ENCODE measurements around the gene SESN2.

Gene SESN2

GRCh38 chr1:28282426-28283407 is 23.4 kb downstream of the SESN2 start:
- DNase-seq (ENCODE audit: low read depth in 2 of 2): no peak

DNA sequence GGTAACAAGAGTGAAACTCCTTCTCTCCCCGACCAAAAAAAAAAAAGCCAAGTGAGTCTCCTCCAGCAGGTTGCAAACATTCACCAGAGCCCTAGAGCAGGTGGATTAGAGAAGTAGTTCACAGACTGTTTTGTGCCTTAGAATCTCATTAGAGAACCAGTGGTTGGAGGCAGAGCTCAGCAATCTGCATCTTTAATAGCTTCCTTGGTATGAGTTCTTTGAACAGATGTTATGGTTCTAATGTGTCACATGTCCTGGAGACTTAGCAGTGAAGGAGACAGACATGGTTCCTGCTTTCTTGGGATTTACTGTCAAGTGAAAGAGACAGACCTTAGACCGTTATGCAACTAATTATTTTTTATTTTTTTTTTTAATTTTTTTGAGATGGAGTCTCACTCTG is 26.8 kb downstream of the SESN2 start:
- DNase-seq (ENCODE audit: low read depth in 2 of 2): no peak

DNA sequence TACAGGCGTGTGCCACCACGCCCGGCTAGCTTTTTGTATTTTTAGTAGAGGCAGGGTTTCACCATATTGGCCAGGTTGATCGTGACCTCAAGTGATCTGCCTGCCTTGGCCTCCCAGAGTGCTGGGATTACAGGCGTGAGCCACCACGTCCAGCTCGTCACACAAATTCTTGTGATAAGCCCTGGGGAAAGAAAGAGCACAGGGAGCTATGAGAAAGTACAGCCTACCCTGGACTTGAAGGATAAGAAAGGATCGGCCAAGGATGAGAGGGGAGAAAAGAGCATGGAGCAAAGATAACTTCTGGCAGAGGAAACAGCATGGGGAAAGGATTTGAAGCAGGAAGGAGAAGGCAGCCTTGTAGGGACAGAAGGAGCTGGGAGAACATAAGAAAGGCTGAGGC is 29.2 kb downstream of the SESN2 start:
- no peak for DNase-seq (ENCODE audit: low read depth in 2 of 2)

GRCh38 chr1:28290851-28291250 is 31.5 kb downstream of the SESN2 start:
- DNase-seq (ENCODE audit: low read depth in 2 of 2): no peak

- no peak for DNase-seq (ENCODE audit: low read depth in 2 of 2)
Measured at GRCh38 chr1:28291711-28292110, 32.4 kb downstream of the SESN2 start.

GRCh38 chr1:28295936-28296335 is 36.6 kb downstream of the SESN2 start:
- DNase-seq (ENCODE audit: low read depth in 2 of 2): no peak

GRCh38 chr1:28296401-28297261 is 37.3 kb downstream of the SESN2 start:
- no peak for DNase-seq (ENCODE audit: low read depth in 2 of 2)

DNA sequence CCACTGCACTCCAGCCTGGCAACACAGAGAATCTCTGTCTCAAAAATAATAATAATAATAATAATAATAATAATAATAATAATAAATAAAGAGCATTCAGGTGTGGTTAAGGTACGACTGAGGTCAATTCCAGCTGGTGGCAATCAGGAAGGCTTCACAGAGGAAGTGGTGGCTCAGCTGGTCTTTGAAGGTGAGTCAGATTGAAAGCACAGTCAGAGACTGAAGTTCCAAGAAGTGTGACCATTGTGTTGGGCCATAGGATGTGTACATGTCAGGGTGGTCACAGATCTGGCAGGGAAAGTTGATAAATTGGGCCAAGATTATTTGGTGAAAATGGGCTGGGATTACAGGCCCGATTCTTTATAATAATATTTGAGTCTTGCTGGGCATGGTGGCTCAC is 38.5 kb downstream of the SESN2 start:
- no peak for DNase-seq (ENCODE audit: low read depth in 2 of 2)

GRCh38 chr1:28298438-28298837 is 39.1 kb downstream of the SESN2 start:
- no peak for DNase-seq (ENCODE audit: low read depth in 2 of 2)

- no peak for DNase-seq (ENCODE audit: low read depth in 2 of 2)
Measured at GRCh38 chr1:28301368-28302174, 42.3 kb downstream of the SESN2 start.

GRCh38 chr1:28302247-28302646 is 42.9 kb downstream of the SESN2 start:
- no peak for DNase-seq (ENCODE audit: low read depth in 2 of 2)

GRCh38 chr1:28306301-28306949 is 47.1 kb downstream of the SESN2 start:
- no peak for DNase-seq (ENCODE audit: low read depth in 2 of 2)

- no peak for DNase-seq (ENCODE audit: low read depth in 2 of 2)
Measured at GRCh38 chr1:28308750-28309149, 49.4 kb downstream of the SESN2 start.

- DNase-seq (ENCODE audit: low read depth in 2 of 2): no peak
Measured at GRCh38 chr1:28309702-28310101, 50.4 kb downstream of the SESN2 start.

DNA sequence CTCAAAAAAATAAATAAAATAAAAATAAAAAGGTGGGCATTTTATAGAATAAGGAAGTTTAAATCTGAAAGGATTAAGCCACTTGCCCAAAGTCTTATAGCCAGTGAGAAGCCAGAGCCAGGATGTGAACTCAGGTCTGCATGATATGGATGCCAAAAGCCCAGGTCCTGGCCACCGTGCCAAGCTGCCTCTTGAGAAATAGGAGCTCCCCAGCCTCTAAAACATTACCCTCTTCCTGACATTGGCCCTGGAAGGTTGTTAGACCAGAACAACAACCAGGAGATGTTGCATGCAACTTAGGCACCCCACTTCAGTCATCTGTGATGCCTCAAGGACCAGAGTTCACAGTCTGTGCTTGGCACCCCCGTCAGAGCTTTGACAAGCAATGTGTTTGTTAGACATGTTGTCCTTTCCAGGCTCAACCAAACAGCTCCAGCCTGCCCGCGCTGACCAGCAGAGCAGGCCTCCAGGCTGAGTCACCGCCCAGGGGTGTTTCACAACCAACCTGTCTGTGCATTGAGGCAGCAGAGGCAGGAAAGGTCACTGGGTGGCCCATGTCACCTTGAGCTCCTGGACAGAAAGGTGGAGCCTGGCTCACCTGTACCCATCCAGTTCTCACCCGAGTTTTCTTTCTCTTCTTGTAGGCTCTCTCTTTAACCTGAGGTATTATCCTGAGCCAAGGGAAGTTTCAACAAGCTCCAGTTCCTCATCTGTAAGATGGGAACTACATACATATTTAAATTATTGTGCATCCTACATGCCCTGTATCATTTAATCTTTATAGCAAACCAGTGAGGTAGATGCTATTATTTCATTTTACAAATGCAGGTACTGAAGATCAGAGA is 54.6 kb downstream of the SESN2 start:
- no peak for DNase-seq (ENCODE audit: low read depth in 2 of 2)

DNA sequence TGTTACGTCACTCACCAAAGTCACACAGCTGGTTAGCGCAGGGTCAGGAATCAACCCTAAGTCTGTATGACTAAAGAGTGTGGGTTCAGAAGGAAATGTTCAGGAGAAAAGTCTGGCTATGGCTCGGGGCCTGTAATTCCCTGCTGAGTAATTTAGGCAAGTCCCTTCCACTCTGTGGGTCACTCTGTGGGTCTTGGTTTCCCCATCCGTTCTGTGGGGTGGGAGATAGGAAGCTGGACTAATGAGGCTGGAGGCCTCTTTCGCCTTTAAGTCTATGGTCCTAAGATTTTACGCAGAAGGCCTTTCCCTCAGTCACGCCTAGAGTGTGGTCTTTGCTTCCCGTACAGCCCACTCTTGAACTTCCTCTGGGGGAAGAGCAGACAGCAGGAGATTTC is 55.2 kb downstream of the SESN2 start:
- no peak for DNase-seq (ENCODE audit: low read depth in 2 of 2)

GRCh38 chr1:28317014-28317413 is 57.7 kb downstream of the SESN2 start:
- DNase-seq (ENCODE audit: low read depth in 2 of 2): no peak

DNA sequence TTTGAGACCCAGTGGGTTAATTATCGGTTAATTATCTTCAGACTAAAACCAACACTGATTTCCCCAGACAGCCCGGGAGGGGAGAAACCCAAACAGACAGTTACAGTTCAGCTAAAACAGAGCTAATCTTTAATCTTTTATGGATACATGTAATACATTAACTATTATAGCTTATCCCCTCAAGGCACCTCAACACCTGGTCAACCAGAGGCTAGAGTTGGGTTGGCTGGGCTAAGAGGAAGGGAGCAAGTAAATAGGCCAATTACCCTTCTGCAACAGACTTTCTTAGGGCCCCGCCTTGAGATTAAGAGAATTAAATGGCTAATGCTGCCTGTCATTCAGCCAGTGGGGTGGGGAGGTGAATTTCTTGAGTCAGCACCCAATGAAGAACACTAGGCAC is 62.9 kb downstream of the SESN2 start:
- no peak for DNase-seq (ENCODE audit: low read depth in 2 of 2)

DNA sequence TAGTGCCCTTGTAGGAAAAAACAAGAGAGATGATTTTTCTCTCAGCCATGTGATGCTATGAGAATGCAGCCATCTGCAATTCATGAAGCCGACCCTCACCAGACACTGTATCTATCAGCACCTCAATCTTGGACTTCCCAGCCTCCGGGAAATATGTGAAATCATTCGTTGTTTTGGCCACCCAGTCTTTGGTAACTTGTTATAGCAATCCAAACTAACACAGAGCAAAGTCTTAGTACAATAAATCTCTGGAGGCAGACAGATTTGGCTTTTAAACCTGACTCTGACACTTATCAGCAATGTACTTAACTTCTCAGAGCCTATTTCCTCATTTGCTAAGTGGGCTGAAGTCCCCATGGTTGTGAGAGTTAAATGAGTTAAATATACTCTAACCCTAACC is 64.4 kb downstream of the SESN2 start:
- no peak for DNase-seq (ENCODE audit: low read depth in 2 of 2)

DNA sequence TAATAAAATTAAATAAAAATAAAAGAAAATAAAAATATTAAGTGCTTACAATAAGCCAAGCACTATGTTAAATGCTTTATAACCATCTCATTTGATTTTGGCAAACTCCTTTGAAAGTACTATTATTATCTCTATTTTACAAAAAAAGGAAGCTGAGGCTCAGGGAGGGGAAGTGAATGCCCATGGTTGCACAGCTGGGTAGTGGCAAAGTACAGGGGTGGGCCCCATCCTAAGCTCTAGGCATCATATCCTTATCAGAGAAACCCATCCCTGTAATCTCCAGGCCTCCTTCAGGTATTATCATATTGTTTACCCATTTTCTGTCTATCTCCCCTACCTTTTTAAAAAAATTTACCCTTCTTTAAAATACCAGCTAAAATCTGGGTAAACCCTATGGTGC is 67.2 kb downstream of the SESN2 start:
- DNase-seq (ENCODE audit: low read depth in 2 of 2): no peak

Data from activated CD4-positive, alpha-beta T cell treated with anti-CD3 and anti-CD28 coated beads for 24 hours (primary cell).